Endodermal cell (in vitro differentiated cells): ENCODE data around the gene HLCS. TPM values are rescaled to one million over a fixed set of nuclear protein-coding genes. Genes with fewer than 3 reads are reported as not detected.
A peak's percentile ranks its signal among the peaks of the same experiment; 100 is the strongest.

Experiments
- DNase-seq: peaks from one replicate; pipeline ENCODE4 v3.0.0-alpha.2; 2017
- H3K27ac ChIP-seq: 2 replicates; pipeline ENCODE4 v1.5.1; 2013; ENCODE audit warnings: mild to moderate bottlenecking, low read depth, low read length, moderate library complexity
- H3K27me3 ChIP-seq: 2 replicates; pipeline ENCODE4 v1.6.1; 2013; ENCODE audit warnings: mild to moderate bottlenecking, low read length, moderate library complexity; ENCODE audit not compliant: insufficient read depth, control insufficient read depth, poor library complexity, severe bottlenecking
- H3K36me3 ChIP-seq: 2 replicates; pipeline ENCODE4 v1.7.0; 2013; ENCODE audit warnings: mild to moderate bottlenecking, low read length, moderate library complexity; ENCODE audit not compliant: control insufficient read depth, insufficient read depth
- H3K4me1 ChIP-seq: one replicate; pipeline ENCODE4 v1.7.0; 2013; ENCODE audit warnings: low read length; ENCODE audit not compliant: control insufficient read depth, insufficient read depth
- H3K4me3 ChIP-seq: 2 replicates; pipeline ENCODE4 v1.5.1; 2013; ENCODE audit warnings: mild to moderate bottlenecking, low read length, moderate library complexity
- H3K9ac ChIP-seq: 2 replicates; pipeline ENCODE4 v1.6.1; 2013; ENCODE audit warnings: mild to moderate bottlenecking, low read length, moderate library complexity; ENCODE audit not compliant: poor library complexity, severe bottlenecking; ENCODE audit errors: extremely low read depth
- H3K9me3 ChIP-seq: 2 replicates; pipeline ENCODE4 v1.6.1; 2013; ENCODE audit warnings: mild to moderate bottlenecking, low read length, moderate library complexity; ENCODE audit not compliant: control insufficient read depth
- H3K27ac Mint-ChIP-seq: 2 replicates; pipeline ENCODE4 v1.8.0; 2020; ENCODE audit warnings: mixed read lengths
- H3K27me3 Mint-ChIP-seq: 2 replicates; pipeline ENCODE4 v1.8.0; 2021; ENCODE audit warnings: mild to moderate bottlenecking, mixed read lengths; ENCODE audit not compliant: insufficient read depth
- H3K36me3 Mint-ChIP-seq: 2 replicates; pipeline ENCODE4 v1.8.0; 2020; ENCODE audit warnings: low read depth, mixed read lengths
- H3K4me1 Mint-ChIP-seq: 2 replicates; pipeline ENCODE4 v1.8.0; 2020; ENCODE audit warnings: mixed read lengths
- H3K4me3 Mint-ChIP-seq: 2 replicates; pipeline ENCODE4 v1.8.0; 2020; ENCODE audit warnings: mild to moderate bottlenecking, moderate library complexity, mixed read lengths
- H3K9me3 Mint-ChIP-seq: 2 replicates; pipeline ENCODE4 v1.8.0; 2020; ENCODE audit warnings: mild to moderate bottlenecking, mixed read lengths
- WGBS, 2 experiments: methylation state at CpG; one replicate each; pipeline versions ENCODE4 v1.1.5 to v1.1.7; 2013; ENCODE audit warnings: missing lambda C conversion rate in 2 of 2, mixed read lengths in 1 of 2; ENCODE audit not compliant: insufficient coverage in 1 of 2, insufficient read length in 1 of 2; 5-methylcytosine and 5-hydroxymethylcytosine counted together
- total RNA-seq, 2 donors: library from RNA; stranded (reverse); fragmentation: NEBNext Ultra II Directional in 1 of 2; extraction: Animal tissue kit (Norgen Biotek cat#: 25700) in 1 of 2; gene quantifications; 2 replicates in 1 of 2; 3 replicates in 1 of 2; pipeline ENCODE4 v1.2.1, GENCODE V29; 2021
- TF ChIP-seq, protein P1 (sequence below): fragments of 200-600 bp; sonication (generic); conservative IDR thresholded peaks from 2 replicates; pipeline ENCODE4 v1.5.0; 2021; ENCODE audit warnings: antibody characterized with exemption, mild to moderate bottlenecking

Gene HLCS
- total RNA-seq, 2 donors from 2014 or later, result 25.0 to 30.1 TPM

GRCh38 chr21:36724660-36725059, 241.8 kb downstream of the HLCS start:
- TF ChIP-seq, protein P1, sequence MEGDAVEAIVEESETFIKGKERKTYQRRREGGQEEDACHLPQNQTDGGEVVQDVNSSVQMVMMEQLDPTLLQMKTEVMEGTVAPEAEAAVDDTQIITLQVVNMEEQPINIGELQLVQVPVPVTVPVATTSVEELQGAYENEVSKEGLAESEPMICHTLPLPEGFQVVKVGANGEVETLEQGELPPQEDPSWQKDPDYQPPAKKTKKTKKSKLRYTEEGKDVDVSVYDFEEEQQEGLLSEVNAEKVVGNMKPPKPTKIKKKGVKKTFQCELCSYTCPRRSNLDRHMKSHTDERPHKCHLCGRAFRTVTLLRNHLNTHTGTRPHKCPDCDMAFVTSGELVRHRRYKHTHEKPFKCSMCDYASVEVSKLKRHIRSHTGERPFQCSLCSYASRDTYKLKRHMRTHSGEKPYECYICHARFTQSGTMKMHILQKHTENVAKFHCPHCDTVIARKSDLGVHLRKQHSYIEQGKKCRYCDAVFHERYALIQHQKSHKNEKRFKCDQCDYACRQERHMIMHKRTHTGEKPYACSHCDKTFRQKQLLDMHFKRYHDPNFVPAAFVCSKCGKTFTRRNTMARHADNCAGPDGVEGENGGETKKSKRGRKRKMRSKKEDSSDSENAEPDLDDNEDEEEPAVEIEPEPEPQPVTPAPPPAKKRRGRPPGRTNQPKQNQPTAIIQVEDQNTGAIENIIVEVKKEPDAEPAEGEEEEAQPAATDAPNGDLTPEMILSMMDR, result no peak
- WGBS, 2 experiments, result 83 to 97% methylated on average over 2 to 3 of the region's 3 CpGs
- H3K4me1 Mint-ChIP-seq, result no peaks in the 10 kb centered on the region
- peaks cover 13% of the 10 kb centered on the region for H3K27me3 ChIP-seq
- DNase-seq, result no peak
- H3K4me3 ChIP-seq, result no peak overlapping the region
- H3K9ac ChIP-seq, result no peak overlapping the region
- H3K9me3 Mint-ChIP-seq, result no peaks in the 10 kb centered on the region
- H3K4me1 ChIP-seq, result no peaks in the 10 kb centered on the region
- H3K4me3 Mint-ChIP-seq, result no peak overlapping the region
- peaks cover 52% of the 10 kb centered on the region for H3K27me3 Mint-ChIP-seq
- no peak overlapping the region for H3K27ac Mint-ChIP-seq
- no peaks in the 10 kb centered on the region for H3K36me3 Mint-ChIP-seq
- no peaks in the 10 kb centered on the region for H3K36me3 ChIP-seq
- H3K27ac ChIP-seq, result no peak overlapping the region
- no peaks in the 10 kb centered on the region for H3K9me3 ChIP-seq

DNA sequence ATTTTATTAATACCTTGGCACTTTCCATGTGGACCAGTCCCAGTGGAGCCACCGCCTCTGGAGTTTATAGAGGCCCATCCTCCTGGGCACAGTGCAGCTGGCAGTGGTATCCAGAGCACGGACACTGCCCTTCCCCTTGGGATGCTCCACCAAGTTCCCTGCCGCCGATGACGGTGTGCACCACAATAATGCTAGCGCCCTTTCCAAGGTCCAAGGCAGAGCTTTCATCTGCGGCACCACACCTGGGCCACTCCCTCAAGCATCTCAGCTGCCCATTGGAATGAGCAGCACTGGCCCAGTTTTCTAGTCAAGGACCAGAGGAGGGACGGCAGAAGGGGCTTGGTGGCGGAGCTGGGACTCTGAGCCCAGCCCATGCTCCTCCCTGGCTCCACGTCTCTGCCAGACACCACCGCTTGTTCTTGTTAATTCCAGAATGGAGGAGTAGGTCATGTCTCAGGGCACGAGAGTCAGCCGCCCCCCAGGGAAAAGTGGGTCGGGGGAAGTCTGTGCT, 243.0 kb downstream of the HLCS start:
- H3K4me3 Mint-ChIP-seq, result no peak overlapping the region
- TF ChIP-seq, protein P1, result no peak
- DNase-seq, result peak; percentile 34
- Histone ChIP-seq H3K27me3 (peaks cover 5% of the 10 kb centered on the region), H3K4me3 (no peak overlapping the region), H3K9me3 (no peaks in the 10 kb centered on the region), H3K4me1 (no peaks in the 10 kb centered on the region), H3K9ac (no peak overlapping the region), H3K27ac (no peak overlapping the region), H3K36me3 (no peaks in the 10 kb centered on the region)
- 91% methylated on average over 6 to 14 of the region's 14 CpGs for WGBS, 2 experiments
- no peak overlapping the region for H3K27ac Mint-ChIP-seq
- H3K4me1 Mint-ChIP-seq, result no peaks in the 10 kb centered on the region
- H3K27me3 Mint-ChIP-seq, result peaks cover 42% of the 10 kb centered on the region
- no peaks in the 10 kb centered on the region for H3K36me3 Mint-ChIP-seq
- no peaks in the 10 kb centered on the region for H3K9me3 Mint-ChIP-seq

DNA sequence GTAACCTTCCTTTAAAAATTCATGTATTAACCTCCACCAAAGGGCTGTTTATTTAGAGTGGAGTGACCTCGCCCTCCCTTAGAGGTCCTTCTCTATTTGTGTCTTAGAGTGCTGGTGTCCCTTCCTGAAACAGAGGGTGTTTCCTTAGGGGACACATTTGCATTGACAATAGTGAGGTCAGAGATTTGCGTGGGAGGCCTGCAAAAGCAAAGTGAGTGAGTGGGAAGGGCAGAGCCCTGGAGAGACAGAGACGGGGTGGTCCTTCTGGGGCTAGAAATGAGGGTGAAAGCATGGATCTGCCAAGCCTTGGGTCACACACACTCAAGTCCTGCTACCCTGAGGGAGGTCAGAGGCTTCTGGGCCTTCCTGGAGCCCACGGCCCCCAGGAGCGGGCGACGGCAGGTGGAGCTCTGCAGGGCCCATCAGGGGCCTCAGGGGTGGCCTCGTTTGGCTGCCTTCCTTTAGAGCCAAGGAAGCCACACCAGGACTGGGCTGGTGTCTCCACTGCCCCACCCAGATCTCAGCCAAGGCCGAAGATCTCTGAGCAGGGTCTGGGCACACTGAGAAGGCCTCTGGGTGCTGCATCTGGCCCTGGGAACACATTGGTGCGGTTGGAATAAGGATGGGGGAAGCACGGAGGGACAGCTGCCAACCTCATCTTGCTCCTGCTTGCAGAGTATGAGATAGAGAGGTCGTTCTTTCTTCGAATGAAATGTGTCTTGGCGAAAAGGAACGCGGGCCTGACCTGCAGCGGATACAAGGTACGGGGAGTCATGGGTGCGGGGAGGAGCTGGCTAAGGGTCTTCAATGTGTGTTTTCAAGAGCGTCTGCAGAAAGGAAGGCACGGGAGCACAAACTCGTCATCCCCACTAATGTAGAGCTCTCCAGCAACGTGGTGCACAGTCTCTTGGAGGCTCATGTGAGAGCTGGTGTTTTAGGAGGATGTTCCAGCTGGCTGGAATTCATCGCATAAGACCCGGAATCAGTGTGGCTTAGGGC, 243.8 kb downstream of the HLCS start:
- H3K4me1 Mint-ChIP-seq, result peaks cover 4% of the 10 kb centered on the region
- H3K27ac Mint-ChIP-seq, result no peak overlapping the region
- H3K36me3 Mint-ChIP-seq, result no peaks in the 10 kb centered on the region
- WGBS, 2 experiments, result 91 to 95% methylated on average over 18 to 25 of the region's 25 CpGs
- no peak overlapping the region for H3K9ac ChIP-seq
- no peaks in the 10 kb centered on the region for H3K36me3 ChIP-seq
- DNase-seq, result peak; percentile 19
- no peaks in the 10 kb centered on the region for H3K9me3 ChIP-seq
- peaks cover 40% of the 10 kb centered on the region for H3K27me3 Mint-ChIP-seq
- no peak overlapping the region for H3K4me3 Mint-ChIP-seq
- no peaks in the 10 kb centered on the region for H3K9me3 Mint-ChIP-seq
- peaks cover 5% of the 10 kb centered on the region for H3K27me3 ChIP-seq
- no peak overlapping the region for H3K4me3 ChIP-seq
- no peak overlapping the region for H3K27ac ChIP-seq
- TF ChIP-seq, protein P1, result no peak
- no peaks in the 10 kb centered on the region for H3K4me1 ChIP-seq
